ENCODE data around the gene CBX6.
"Not testable (repeated sequence)": the region's sequence is repeated elsewhere in the genome, so short reads cannot be mapped to it uniquely, and the experiment has no call there.

The CBX6 gene

DNA sequence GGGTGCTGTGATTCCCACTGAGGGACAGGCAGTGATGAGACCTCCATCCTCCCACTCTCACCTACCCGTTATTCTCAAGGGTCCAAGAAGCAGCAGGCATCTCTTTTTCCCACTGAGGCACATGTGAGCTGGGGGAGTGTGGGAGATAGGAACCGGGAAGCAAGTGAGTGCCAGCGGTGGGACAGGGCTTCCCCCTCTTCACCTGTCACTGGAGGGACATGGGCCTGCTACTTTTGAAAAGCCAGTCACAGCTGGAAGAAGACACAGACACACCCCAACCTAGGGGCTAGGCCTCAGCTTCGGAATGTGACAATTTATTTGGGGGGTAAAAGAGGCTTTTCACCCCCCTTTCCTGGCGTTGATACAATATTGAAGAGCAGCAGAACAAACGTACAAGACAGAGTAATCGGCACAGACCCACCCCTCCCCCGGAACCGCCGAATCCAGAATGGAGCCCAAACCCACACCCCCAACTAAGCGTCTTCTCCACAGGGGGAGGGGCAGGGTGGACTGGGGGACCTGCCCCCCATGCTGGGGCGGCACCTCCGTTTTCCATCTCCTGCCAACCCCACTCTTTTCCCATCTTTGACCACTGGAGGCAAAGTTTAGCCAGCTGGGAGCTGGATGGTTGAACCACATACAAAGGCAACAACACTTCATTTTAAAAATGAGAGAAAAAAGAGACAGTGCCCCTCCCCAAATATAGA, 10.7 kb downstream of the CBX6 start:
- DNase-seq: no peak

DNA sequence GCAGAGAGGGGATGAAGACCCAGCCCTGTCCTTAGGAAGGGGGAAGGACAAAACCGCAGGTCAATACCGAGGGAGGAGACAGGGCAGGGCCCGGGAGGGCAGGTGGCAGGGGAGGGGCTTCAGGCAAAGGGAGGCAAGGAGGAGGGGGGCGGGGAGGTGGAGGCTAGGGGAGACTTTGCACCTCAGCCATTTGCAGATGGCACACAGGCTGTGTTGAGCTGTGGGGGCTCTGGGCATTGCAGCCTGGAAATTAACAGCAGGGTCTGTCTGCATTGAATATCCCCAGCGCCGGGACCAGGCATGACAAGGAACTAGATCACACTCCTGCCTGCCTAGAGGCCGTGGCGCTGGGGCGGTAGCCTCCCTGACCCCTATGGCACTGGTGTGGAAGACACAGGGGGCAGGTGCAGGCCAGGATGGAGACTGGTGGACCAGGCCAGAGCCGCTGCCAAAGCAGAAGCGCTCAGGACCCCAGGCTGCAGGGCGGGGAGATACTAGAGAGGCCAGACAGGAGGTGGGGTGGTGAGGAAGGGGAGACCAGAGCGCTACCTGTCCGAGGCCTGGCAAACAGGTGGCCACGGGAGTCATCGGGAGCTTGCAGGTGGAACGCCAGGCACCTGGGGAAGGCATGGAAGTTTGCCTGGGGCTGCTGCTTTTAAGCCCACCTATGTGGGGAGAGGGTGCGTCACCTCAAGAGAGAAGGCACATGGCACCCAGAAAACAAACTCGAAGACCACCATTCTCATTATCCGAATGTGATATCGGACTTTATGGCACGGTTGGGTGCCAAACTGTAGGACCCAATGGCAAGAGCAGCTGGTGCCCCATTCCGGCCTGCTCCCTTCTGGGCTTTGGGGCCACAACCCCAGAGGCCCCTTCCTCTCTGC, 11.5 kb downstream of the CBX6 start:
- DNase-seq: no peak

DNA sequence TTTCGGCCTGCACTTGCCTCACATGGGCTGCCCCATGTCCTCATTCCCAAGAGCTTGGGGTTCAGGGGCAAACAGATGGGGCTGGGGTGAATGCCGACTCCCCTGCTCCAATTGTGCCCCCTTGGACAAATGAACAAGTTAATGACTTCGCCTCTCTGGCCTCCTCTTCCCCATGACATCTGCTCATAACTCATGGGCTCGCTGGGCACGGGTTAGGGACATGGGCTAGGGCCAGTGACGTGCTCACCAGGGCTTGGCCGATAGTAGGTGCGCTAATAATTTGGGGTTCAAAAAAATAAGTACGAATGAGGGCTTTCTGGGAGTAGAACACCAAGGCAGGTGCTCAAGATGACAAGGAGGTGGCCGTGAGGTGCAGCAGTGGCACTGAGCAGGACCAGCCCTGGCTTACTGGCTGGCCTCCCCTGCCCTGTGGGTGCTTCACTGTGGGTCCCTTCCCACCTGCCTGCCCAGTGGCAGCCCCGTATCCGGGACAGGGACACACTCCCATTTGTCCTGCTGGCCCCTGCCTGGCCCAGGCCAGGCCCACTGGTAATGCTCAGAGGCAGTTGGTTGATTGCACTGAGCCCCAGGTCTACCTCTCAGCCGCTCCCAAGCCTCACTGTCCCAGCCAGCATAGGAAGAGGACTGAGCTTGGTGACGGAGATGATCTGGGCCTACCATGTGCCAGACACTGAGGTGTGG, 12.3 kb downstream of the CBX6 start:
- no peak for DNase-seq

GRCh38 chr22:38858492-38858891, 13.5 kb downstream of the CBX6 start:
- DNase-seq: no peak

DNA sequence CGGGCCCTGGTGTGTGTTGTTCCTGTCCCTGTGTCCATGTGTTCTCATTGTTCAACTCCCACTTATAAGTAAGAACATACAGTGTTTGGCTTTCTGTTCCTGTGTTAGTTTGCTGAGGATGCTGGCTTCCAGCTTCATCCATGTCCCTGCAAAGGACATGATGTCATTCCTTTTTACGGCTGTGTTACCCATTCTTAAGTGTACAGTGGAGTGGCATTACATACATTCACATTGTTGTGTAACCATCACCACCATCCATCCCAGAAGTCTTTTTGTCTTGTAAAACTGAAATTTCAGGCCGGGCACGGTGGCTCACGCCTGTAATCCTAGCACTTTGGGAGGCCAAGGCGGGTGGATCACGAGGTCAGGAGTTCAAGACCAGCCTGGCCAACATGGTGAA, 17.5 kb downstream of the CBX6 start:
- not testable (repeated sequence) for DNase-seq

DNA sequence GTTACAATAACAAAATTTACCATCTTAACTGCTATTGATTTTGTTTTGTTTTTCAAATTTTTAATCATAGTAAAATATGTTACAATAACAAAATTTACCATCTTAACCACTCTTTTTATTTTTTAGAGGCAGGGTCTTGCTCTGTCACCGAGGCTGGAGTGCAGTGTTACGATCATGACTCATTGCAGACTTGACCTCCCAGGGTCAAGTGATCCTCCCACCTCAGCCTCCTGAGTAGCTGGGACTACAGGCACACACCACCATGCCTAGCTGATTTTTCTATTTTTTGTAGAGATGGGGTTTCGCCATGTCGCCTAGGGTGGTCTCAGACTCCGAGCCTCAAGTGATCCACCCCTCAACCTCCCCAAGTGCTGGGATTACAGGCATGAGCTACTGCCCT, 18.1 kb downstream of the CBX6 start:
- DNase-seq: not testable (repeated sequence)

- DNase-seq: no peak
Measured at GRCh38 chr22:38853196-38853651, 18.8 kb downstream of the CBX6 start.

- DNase-seq: no peak
Measured at GRCh38 chr22:38852522-38852921, 19.5 kb downstream of the CBX6 start.

DNA sequence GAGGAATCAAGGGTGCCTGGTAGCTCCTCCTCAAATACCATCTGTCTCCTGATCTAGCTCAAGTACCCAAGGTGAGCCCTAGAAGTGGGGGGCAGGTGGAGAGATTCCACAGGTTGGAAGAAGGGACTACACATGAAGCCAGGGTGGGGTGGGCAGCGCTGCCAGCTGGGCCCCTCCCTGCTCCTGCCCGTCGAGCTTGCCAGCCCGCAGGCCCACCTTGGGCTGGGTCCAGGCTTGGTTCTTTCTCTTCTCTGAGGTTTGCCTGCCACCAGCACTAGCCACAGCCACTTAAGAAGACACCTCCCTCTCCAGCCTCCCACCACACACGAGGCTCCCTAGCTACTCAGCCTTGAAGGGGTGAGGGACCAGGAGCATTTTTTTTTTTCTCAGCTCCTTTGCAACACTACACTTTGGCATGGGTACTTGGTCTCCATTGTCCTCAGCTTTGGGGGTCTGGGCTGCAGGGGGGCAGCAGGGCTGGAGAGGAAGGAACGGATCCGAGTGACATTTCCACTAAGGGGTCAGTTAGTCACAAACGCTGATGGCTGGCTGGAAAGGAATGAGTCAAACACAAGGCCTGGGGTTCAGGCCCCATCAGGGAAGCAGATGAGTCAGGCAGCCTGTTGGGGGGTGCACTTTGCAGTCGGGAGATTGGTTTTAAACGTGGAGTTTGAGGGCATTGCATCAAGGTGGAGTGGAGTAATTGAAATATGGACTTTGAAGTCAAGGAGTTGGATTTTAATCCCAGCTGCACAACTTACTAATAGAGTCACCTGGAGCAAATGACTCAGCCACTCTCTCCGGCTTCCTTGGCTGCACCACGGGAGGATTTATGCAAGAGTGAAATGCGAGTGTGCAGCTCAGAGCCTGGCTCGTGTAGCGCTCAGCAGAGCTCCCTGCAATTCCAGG, 20.8 kb downstream of the CBX6 start:
- peak; percentile 45 for DNase-seq

DNA sequence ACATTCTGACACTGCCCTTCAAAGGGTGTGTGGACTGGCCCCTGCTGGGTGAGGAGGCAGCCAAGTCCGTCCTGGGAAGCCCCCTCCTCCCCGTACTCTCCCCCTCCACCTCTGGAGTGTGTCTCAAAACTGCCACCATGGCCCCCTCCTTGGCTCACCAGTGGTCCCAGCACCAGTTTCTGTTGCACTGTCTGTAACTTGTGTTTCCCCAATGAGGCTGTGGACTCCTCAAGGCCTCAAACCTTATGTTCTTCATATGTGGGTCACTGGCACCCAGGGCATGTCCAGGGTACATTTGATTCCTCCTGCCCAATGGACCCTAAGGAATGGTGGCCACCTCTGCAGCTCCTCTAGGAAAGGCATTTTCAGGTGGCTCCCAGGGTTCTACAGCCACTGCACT, 21.6 kb downstream of the CBX6 start:
- DNase-seq: no peak

GRCh38 chr22:38849811-38850210, 22.2 kb downstream of the CBX6 start:
- no peak for DNase-seq

- peak; percentile 62 for DNase-seq
Measured at GRCh38 chr22:38846412-38846811, 25.6 kb downstream of the CBX6 start.

- peak; percentile 73 for DNase-seq
Measured at GRCh38 chr22:38845004-38845740, 26.8 kb downstream of the CBX6 start.

GRCh38 chr22:38844315-38845003, 27.6 kb downstream of the CBX6 start:
- no peak for DNase-seq

DNA sequence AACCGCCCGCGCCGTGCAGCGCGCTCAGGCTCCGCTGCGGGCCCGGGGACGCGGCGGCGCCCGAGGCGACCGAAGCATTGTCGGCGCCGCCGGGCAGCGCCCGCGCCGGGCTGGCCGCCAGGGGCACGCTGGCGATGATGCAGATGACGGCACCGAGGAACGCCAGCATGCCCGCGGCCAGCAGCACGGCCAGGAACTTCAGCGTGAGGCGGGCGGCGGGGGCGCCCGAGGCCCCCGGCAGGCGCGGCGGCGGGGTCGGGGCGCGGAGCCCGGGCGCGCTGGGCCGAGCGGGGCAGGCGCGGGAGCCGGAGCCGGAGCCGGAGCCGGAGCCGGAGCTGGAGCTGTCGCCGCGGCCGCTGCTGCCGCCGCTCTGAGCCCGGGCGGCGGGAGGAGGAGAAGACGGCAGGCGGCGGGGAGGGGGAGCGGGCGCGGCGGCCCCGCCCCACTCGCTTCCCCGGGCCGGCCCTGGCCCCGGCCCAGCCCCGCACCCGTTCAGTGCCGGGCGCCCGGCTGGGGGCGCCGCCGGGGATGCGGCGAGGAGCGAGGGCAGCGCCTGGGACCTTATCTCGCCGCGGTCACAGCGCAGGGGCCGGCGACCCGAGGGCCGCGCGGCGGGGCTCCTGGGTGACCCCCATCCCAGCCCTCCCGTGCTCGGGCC, 28.2 kb downstream of the CBX6 start, which contains the start of gene NPTXR:
Gene NPTXR, minus strand, starts transcription at position 372 of the 658 bp plus-strand sequence.
- peak; percentile 60 for DNase-seq

DNA sequence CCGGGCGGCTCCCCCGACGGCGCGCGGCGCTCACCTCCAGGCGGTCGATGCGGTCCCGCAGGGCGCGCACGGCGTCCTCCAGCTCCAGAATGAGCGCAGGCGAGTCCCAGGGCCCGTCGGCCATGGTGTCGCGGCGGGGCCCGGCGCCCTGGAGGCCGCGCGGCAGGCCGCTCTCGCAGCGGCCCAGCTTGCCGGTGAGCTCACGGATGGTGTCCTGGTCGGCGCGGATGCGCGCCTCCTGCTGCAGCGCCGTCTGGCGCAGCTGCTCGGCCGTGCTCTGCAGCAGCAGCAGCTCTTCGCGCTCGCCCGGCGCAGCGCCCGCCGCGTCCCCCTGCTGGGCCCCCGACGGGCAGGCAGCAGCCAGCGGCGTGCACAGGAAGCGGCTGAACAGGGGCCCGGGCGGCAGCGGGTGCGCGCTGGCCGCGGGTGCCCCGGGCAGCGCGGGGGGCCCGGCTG, 28.8 kb downstream of the CBX6 start:
- DNase-seq: peak; percentile 76

DNA sequence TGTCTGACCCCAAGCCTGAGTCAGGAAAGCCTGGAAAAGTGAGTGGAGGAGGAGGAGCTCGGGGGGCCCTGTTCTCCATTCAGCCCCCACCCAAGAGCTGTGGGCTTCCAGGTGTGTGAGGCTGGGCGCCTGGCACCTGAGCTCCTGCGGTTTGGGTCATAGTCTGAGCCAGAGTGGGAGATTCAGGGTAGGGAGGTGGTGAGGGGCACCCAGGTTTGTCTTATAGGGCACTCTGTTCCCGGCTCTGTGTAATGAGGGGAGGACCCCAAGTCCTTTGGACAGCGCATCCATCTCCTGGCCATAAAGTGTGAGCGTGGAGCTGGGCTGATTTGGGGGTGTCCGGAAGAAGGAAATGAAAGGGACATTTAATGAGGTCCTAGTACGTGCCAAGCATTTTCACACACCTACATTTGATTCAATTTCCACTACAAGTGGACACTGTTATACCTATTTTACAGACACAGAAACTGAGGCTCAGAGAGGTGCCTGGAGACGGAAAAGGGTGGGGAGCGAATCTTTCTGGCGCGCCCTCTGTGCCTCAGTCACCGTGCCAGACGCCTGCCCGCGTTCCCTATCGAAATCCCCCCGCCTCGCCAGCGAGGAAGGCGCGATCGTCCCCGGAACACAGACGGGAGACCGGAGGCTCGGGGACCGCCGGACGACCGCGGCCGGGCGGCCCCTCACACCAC, 29.4 kb downstream of the CBX6 start:
- no peak for DNase-seq

GRCh38 chr22:38841635-38842034, 30.4 kb downstream of the CBX6 start:
- DNase-seq: no peak

GRCh38 chr22:38841211-38841610, 30.8 kb downstream of the CBX6 start:
- no peak for DNase-seq

Measured in fibroblast of skin of back (primary cell).